Measurements from ENCODE around the gene SIGLEC1. TPM values are rescaled to one million over a fixed set of nuclear protein-coding genes. Genes with fewer than 3 reads are reported as not detected.
A peak's percentile ranks its signal among the peaks of the same experiment; 100 is the strongest.

SIGLEC1 gene
- total RNA-seq, 3 donors from 2014 or later, result 2.0 to 32.0 (median 6.9) TPM

- H3K4me1 ChIP-seq, result no peaks in the 10 kb centered on the region
- no peaks in the 10 kb centered on the region for H3K27me3 ChIP-seq
- H3K9me3 ChIP-seq, result no peaks in the 10 kb centered on the region
- DNase-seq (ENCODE audit: low spot score in 2 of 2), result no peak
- H3K36me3 ChIP-seq, result no peaks in the 10 kb centered on the region
- no peak overlapping the region for H3K27ac ChIP-seq
- intact Hi-C loops (cut with DNase I; ENCODE audit: low total_unique reads), result no loop called here
- no peak for TF ChIP-seq POLR2AphosphoS5 (IDR thresholded peaks at IDR 0.05)
- TF ChIP-seq POLR2A (IDR thresholded peaks at IDR 0.05), result no peak
- TF ChIP-seq, protein P1, sequence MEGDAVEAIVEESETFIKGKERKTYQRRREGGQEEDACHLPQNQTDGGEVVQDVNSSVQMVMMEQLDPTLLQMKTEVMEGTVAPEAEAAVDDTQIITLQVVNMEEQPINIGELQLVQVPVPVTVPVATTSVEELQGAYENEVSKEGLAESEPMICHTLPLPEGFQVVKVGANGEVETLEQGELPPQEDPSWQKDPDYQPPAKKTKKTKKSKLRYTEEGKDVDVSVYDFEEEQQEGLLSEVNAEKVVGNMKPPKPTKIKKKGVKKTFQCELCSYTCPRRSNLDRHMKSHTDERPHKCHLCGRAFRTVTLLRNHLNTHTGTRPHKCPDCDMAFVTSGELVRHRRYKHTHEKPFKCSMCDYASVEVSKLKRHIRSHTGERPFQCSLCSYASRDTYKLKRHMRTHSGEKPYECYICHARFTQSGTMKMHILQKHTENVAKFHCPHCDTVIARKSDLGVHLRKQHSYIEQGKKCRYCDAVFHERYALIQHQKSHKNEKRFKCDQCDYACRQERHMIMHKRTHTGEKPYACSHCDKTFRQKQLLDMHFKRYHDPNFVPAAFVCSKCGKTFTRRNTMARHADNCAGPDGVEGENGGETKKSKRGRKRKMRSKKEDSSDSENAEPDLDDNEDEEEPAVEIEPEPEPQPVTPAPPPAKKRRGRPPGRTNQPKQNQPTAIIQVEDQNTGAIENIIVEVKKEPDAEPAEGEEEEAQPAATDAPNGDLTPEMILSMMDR (IDR thresholded peaks at IDR 0.05), result no peak
- no peak overlapping the region for H3K4me3 ChIP-seq
Observed at GRCh38 chr20:3719046-3719445, 6.6 kb upstream of the SIGLEC1 start.

- TF ChIP-seq, protein P1 (IDR thresholded peaks at IDR 0.05), result peak in 2 of 3 donors; percentile 22 to 48
- no peak for TF ChIP-seq POLR2A (IDR thresholded peaks at IDR 0.05)
- TF ChIP-seq POLR2AphosphoS5 (IDR thresholded peaks at IDR 0.05), result no peak
- Histone ChIP-seq H3K4me3 (no peak overlapping the region), H3K36me3 (no peaks in the 10 kb centered on the region), H3K9me3 (no peaks in the 10 kb centered on the region), H3K4me1 (no peaks in the 10 kb centered on the region), H3K27me3 (no peaks in the 10 kb centered on the region), H3K27ac (no peak overlapping the region)
- intact Hi-C loops (cut with DNase I; ENCODE audit: low total_unique reads), result no loop called here
- no peak for DNase-seq (ENCODE audit: low spot score in 2 of 2)
Observed at GRCh38 chr20:3716195-3716834, 3.9 kb upstream of the SIGLEC1 start.

DNA sequence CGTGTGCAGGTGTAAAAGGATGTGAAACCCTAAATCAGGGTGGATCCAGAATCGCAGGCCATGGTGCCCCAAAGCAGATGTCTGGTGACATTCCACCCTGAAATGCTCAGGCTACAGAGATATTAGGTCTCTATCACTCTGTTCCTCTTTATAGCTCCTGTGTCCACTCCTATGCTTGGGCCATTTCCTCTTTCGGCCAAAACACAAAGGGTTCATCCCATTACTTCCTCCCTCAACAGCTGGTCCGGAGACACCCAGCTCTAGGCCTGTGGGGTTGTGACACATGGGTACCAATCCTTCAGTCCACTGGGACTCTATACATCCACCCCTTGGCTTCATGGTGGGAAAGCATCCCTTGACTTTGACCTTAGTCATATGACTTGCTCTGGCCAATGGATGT, 1.7 kb upstream of the SIGLEC1 start:
- no peak overlapping the region for H3K27ac ChIP-seq
- intact Hi-C loops (cut with DNase I; ENCODE audit: low total_unique reads), result loop anchor here (5.0 kb wide), 1 partner anchor 1127 kb away; no protein-coding TSS in a partner anchor
- H3K4me1 ChIP-seq, result peaks cover 0 to 3% of the 10 kb centered on the region in 2 donors
- no peak overlapping the region for H3K4me3 ChIP-seq
- no peak for TF ChIP-seq POLR2AphosphoS5 (IDR thresholded peaks at IDR 0.05)
- TF ChIP-seq POLR2A (IDR thresholded peaks at IDR 0.05), result no peak
- TF ChIP-seq, protein P1 (IDR thresholded peaks at IDR 0.05), result no peak
- H3K27me3 ChIP-seq, result no peaks in the 10 kb centered on the region
- no peak for DNase-seq (ENCODE audit: low spot score in 2 of 2)
- no peaks in the 10 kb centered on the region for H3K9me3 ChIP-seq
- no peaks in the 10 kb centered on the region for H3K36me3 ChIP-seq

GRCh38 chr20:3711484-3711941, 887 bp downstream of the SIGLEC1 start:
- H3K27me3 ChIP-seq, result no peaks in the 10 kb centered on the region
- H3K27ac ChIP-seq, result no peak overlapping the region
- TF ChIP-seq, protein P1 (IDR thresholded peaks at IDR 0.05), result no peak
- no peak for TF ChIP-seq POLR2A (IDR thresholded peaks at IDR 0.05)
- no peak for TF ChIP-seq POLR2AphosphoS5 (IDR thresholded peaks at IDR 0.05)
- H3K4me3 ChIP-seq, result peak overlapping the region in 1 of 3 donors; percentile 31
- peaks cover 0 to 3% of the 10 kb centered on the region in 2 donors for H3K4me1 ChIP-seq
- intact Hi-C loops (cut with DNase I; ENCODE audit: low total_unique reads), result loop anchor here (5.0 kb wide), 1 partner anchor 1124 kb away; no protein-coding TSS in a partner anchor
- DNase-seq (ENCODE audit: low spot score in 2 of 2), result no peak
- no peaks in the 10 kb centered on the region for H3K9me3 ChIP-seq
- H3K36me3 ChIP-seq, result no peaks in the 10 kb centered on the region

- H3K9me3 ChIP-seq, result no peaks in the 10 kb centered on the region
- TF ChIP-seq POLR2A (IDR thresholded peaks at IDR 0.05) (no peak), POLR2AphosphoS5 (IDR thresholded peaks at IDR 0.05) (peak in 1 of 3 donors; percentile 40)
- TF ChIP-seq, protein P1 (IDR thresholded peaks at IDR 0.05), result peak; percentile 68 to 92 (median 83)
- H3K4me1 ChIP-seq, result peaks cover 0 to 3% of the 10 kb centered on the region in 2 donors
- H3K36me3 ChIP-seq, result no peaks in the 10 kb centered on the region
- peak overlapping the region in 1 of 2 donors; percentile 55 for H3K27ac ChIP-seq
- intact Hi-C loops (cut with DNase I; ENCODE audit: low total_unique reads), result loop anchor here (5.0 kb wide), 1 partner anchor 1124 kb away; no protein-coding TSS in a partner anchor
- H3K4me3 ChIP-seq, result peak overlapping the region in 2 of 3 donors; percentile 0 to 23
- peak in 1 of 2 donors; percentile 70 for DNase-seq (ENCODE audit: low spot score in 2 of 2)
- no peaks in the 10 kb centered on the region for H3K27me3 ChIP-seq
Observed at GRCh38 chr20:3710703-3711483, 1.5 kb downstream of the SIGLEC1 start.
